ENCODE results near the gene FOXB1.

The FOXB1 gene

DNA sequence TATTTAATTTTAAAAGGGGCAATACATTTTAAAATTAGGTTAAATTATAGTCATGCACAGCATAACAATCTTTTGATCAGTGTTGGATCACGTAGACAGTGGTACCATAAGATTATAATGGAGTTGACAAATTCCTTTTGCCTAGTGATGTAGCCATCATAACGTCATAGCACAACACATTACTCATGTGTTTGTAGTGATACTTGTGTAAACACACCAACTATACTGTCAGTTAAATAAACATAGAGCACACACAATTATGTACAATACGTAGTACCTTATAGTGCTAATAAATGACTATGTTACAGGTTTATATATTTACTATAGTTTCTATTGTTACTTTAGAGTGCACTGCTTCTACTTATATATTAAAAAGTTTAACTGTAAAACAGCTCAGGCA, 31.2 kb downstream of the FOXB1 start:
- H3K27me3 ChIP-seq (ENCODE audit: insufficient read depth, poor library complexity, severe bottlenecking): no peaks in the 10 kb centered on the region
- no peak for TF ChIP-seq GABPA (IDR thresholded peaks at IDR 0.05; ENCODE audit: low read depth)
- TF ChIP-seq SPI1 (IDR thresholded peaks at IDR 0.05; ENCODE audit: borderline replicate concordance, low read depth): no peak
- TF ChIP-seq, protein P1, sequence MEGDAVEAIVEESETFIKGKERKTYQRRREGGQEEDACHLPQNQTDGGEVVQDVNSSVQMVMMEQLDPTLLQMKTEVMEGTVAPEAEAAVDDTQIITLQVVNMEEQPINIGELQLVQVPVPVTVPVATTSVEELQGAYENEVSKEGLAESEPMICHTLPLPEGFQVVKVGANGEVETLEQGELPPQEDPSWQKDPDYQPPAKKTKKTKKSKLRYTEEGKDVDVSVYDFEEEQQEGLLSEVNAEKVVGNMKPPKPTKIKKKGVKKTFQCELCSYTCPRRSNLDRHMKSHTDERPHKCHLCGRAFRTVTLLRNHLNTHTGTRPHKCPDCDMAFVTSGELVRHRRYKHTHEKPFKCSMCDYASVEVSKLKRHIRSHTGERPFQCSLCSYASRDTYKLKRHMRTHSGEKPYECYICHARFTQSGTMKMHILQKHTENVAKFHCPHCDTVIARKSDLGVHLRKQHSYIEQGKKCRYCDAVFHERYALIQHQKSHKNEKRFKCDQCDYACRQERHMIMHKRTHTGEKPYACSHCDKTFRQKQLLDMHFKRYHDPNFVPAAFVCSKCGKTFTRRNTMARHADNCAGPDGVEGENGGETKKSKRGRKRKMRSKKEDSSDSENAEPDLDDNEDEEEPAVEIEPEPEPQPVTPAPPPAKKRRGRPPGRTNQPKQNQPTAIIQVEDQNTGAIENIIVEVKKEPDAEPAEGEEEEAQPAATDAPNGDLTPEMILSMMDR (IDR thresholded peaks at IDR 0.05; ENCODE audit: insufficient read depth, low read length): no peak
- TF ChIP-seq POLR2AphosphoS5 (IDR thresholded peaks at IDR 0.05; ENCODE audit: low read depth): no peak
- TF ChIP-seq, protein P2, sequence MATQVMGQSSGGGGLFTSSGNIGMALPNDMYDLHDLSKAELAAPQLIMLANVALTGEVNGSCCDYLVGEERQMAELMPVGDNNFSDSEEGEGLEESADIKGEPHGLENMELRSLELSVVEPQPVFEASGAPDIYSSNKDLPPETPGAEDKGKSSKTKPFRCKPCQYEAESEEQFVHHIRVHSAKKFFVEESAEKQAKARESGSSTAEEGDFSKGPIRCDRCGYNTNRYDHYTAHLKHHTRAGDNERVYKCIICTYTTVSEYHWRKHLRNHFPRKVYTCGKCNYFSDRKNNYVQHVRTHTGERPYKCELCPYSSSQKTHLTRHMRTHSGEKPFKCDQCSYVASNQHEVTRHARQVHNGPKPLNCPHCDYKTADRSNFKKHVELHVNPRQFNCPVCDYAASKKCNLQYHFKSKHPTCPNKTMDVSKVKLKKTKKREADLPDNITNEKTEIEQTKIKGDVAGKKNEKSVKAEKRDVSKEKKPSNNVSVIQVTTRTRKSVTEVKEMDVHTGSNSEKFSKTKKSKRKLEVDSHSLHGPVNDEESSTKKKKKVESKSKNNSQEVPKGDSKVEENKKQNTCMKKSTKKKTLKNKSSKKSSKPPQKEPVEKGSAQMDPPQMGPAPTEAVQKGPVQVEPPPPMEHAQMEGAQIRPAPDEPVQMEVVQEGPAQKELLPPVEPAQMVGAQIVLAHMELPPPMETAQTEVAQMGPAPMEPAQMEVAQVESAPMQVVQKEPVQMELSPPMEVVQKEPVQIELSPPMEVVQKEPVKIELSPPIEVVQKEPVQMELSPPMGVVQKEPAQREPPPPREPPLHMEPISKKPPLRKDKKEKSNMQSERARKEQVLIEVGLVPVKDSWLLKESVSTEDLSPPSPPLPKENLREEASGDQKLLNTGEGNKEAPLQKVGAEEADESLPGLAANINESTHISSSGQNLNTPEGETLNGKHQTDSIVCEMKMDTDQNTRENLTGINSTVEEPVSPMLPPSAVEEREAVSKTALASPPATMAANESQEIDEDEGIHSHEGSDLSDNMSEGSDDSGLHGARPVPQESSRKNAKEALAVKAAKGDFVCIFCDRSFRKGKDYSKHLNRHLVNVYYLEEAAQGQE (IDR thresholded peaks at IDR 0.05; ENCODE audit: insufficient replicate concordance, low read depth): no peak
- H3K27ac ChIP-seq (replicated peaks): no peak overlapping the region
- H3K4me3 ChIP-seq (replicated peaks; ENCODE audit: insufficient read depth, low read length): no peak overlapping the region
- no peak for DNase-seq (ENCODE audit: low read depth in 1 of 2, low spot score in 1 of 2)

DNA sequence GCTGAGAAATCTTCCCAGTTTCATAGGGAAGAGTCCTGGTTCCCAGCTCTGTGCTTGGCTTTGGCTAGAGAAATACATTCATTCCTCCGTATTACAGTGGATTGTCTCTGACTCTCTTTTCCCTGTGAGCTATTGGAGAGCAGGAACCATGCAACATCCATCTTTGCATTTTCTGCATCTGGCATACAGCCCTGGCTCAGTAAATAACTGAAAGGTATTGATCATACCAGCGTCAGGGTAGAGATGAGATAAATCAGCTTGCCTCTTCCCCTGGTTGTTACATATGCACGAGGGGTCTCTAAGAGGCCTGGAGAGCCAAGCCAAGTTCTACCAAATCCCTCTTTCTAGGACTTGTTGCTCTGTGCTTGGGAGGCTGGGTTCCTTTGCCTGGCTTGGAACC, 35.2 kb downstream of the FOXB1 start:
- H3K27ac ChIP-seq (replicated peaks): no peak overlapping the region
- DNase-seq (ENCODE audit: low read depth in 1 of 2, low spot score in 1 of 2): no peak
- no peak for TF ChIP-seq POLR2AphosphoS5 (IDR thresholded peaks at IDR 0.05; ENCODE audit: low read depth)
- TF ChIP-seq, protein P2 (IDR thresholded peaks at IDR 0.05; ENCODE audit: insufficient replicate concordance, low read depth): no peak
- TF ChIP-seq GABPA (IDR thresholded peaks at IDR 0.05; ENCODE audit: low read depth): no peak
- TF ChIP-seq, protein P1 (IDR thresholded peaks at IDR 0.05; ENCODE audit: insufficient read depth, low read length): no peak
- no peak for TF ChIP-seq SPI1 (IDR thresholded peaks at IDR 0.05; ENCODE audit: borderline replicate concordance, low read depth)
- no peak overlapping the region for H3K4me3 ChIP-seq (replicated peaks; ENCODE audit: insufficient read depth, low read length)
- H3K27me3 ChIP-seq (ENCODE audit: insufficient read depth, poor library complexity, severe bottlenecking): no peaks in the 10 kb centered on the region

DNA sequence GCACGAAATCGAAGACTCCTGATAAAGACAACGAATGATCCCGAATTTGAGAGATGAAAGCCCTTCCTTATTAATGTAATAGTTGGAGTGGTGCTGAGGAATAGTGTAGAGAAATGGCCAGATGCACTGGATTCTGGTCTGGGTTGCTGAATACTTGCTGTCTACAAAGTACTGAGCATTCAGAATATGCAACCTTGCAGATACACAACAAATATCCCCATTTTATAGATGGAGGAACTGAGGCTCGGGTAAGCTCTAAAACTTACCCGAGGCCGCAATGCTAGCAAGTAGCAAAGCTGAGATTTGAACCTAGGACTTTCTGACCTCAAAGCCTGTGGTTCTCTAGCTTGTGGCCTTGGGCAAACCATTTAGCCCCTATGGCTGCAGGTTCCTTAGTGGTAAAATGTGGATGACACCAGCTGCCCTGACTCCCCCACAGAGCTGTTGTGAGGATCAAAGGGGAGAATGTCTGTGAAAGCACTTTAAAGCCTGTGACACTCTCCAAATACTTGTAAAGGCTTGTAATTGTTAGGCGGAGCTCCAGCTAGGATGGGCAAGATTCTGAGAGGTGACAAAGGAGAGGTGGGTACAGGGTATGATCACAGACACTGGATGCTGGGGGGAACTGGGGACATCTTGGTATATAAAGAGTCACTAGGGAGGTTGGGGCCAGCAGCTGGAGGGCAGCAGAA, 39.8 kb downstream of the FOXB1 start:
- no peak for DNase-seq (ENCODE audit: low read depth in 1 of 2, low spot score in 1 of 2)
- TF ChIP-seq, protein P1 (IDR thresholded peaks at IDR 0.05; ENCODE audit: insufficient read depth, low read length): no peak
- no peak for TF ChIP-seq GABPA (IDR thresholded peaks at IDR 0.05; ENCODE audit: low read depth)
- no peak for TF ChIP-seq POLR2AphosphoS5 (IDR thresholded peaks at IDR 0.05; ENCODE audit: low read depth)
- TF ChIP-seq, protein P2 (IDR thresholded peaks at IDR 0.05; ENCODE audit: insufficient replicate concordance, low read depth): no peak
- no peak for TF ChIP-seq SPI1 (IDR thresholded peaks at IDR 0.05; ENCODE audit: borderline replicate concordance, low read depth)
- H3K27ac ChIP-seq (replicated peaks): no peak overlapping the region
- no peak overlapping the region for H3K4me3 ChIP-seq (replicated peaks; ENCODE audit: insufficient read depth, low read length)
- no peaks in the 10 kb centered on the region for H3K27me3 ChIP-seq (ENCODE audit: insufficient read depth, poor library complexity, severe bottlenecking)
